ENCODE data around the gene LIME1.

Gene LIME1

GRCh38 chr20:63750807-63751470 lies 14.5 kb downstream of the LIME1 start:
- DNase-seq (ENCODE audit: low read depth in 2 of 2) = peak in 1 of 2 donors; percentile 48

- DNase-seq (ENCODE audit: low read depth in 2 of 2) = no peak
These were observed 15.2 kb downstream of the LIME1 start for GRCh38 chr20:63751471-63752271.

DNA sequence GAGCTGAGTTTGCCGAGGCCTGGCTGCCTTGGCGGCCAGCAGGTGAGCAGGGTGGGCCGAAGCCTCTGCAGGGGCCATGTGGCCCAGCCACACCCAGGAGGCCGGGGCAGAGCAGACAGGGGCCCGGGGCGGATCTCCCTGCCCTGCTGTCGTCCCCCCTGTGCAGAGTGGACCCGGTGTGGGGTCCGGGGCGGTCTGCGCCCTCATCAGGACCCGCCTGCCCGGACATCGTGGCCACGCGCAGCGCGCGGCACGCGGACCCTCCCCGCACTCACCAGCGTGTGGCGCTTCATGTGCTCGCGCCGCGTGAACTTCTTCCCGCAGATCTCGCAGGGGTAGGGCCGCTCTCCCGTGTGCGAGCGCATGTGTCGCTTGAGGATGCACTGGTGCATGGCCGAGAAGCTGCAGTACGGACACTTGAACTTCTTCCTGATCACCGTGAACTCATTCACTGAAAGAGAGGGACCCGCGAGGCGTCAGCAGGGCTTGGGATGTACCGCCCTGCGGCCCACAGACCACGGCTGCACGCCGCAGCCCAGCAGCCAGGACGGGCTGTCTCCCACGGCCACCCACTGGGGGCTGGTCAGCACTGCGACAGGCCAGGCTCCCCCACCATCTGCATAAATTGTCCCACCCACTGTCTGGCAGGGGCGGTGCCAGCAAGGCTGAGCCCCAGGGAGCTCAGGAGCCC lies 16.1 kb downstream of the LIME1 start:
- DNase-seq (ENCODE audit: low read depth in 2 of 2) = no peak

DNA sequence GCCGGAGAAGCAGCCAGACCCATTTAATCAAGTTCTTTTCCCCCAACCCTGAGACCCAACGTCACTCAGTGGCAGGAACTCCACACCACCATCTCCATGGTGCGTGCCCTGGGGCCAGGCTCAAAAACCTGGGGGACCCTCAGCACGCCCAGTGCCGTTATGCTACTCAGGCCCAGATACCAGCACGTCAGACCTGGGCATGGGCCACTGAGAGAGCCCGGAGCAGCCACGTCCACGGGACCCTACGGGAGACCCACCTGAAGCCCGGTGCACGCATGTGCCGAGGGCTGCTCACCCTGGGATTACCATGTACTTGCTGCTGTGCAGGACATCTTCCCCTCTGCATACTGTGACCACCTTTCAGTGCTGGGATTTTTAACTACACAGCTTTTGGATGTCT lies 16.9 kb downstream of the LIME1 start:
- DNase-seq (ENCODE audit: low read depth in 2 of 2) = no peak

DNA sequence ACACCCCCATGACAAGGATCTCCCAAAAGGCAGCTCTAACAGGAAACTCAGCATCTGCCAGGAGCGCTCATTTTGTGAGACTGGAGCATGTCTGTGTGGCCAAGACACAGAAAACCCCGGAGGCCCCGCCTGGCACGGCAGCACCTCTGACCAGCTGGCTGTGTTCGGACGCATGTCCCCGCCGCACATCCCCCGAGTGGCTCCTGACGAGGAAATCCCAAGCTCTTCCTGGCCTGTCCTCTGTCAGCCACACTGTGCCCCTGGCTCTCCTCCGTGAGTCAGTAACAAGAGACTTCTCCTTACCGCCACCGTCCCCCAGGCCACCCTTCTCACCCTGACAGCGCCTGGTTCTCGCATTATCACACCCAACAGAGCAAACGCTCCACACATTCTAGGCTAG lies 17.5 kb downstream of the LIME1 start:
- DNase-seq (ENCODE audit: low read depth in 2 of 2) = no peak

GRCh38 chr20:63755933-63756647 lies 19.6 kb downstream of the LIME1 start:
- no peak for DNase-seq (ENCODE audit: low read depth in 2 of 2)

GRCh38 chr20:63756648-63756991 lies 20.2 kb downstream of the LIME1 start:
- DNase-seq (ENCODE audit: low read depth in 2 of 2) = no peak

DNA sequence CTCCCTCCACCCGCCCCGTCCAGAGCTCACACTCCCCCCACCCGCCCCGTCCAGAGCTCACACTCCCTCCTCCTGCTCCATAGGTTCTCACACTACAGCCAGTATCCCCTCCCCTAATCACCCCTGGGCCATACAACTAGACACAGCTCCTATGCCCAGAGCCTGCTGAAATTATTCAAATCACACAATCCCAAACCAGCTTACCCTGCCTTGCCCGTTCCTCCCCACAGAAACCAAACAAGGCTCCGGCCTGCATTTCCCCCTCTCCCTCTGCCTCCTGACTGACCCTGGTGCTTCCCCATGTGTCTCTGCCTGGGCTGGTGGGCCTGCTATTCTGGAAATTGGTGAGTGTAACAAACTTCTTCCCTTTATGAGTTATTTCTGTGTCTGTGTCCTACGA lies 21.7 kb downstream of the LIME1 start:
- no peak for DNase-seq (ENCODE audit: low read depth in 2 of 2)

GRCh38 chr20:63759377-63759901 lies 23.0 kb downstream of the LIME1 start:
- DNase-seq (ENCODE audit: low read depth in 2 of 2) = no peak

- DNase-seq (ENCODE audit: low read depth in 2 of 2) = no peak
These were observed 28.8 kb downstream of the LIME1 start for GRCh38 chr20:63765082-63765873.

DNA sequence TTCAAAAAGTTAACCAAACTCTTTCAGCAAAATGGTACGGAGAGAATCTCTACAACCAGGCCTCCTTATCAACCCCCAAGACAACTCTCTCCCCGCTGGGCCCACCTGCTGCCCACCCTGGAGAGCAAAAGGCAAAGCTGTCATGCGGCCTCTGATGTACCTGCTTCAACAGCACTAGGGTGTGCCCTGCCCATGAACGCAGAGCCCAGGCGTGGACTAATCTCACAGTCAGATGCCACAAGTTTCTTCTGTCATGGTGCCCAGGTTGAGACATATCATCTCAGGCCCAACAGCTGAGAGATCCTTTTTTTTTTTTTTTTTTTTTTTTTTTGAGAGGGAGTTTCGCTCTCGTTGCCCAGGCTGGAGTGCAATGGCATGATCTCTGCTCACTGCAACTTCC lies 29.4 kb downstream of the LIME1 start:
- no peak for DNase-seq (ENCODE audit: low read depth in 2 of 2)

- DNase-seq (ENCODE audit: low read depth in 2 of 2) = no peak
These were observed 30.4 kb downstream of the LIME1 start for GRCh38 chr20:63766695-63767426.

DNA sequence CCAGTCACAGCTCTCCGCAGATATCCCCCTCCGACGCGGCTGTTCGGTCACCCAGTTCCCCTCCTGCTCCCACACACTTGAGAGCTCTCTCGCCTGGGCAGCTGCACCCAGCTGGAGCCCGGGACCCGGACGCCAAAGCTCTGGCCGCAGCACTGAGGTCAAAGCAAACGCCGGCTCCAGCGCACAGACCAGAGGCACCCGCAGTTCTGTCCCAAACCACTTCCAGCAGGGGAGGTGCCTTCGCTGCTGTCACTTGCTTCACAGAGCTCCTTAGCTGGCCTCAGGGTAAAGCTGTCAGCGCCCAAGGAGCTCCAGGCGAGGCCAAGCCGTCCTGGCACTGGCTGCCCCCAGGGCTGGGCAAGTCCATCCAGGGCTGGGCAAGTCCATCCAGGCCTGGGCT lies 31.0 kb downstream of the LIME1 start:
- DNase-seq (ENCODE audit: low read depth in 2 of 2) = no peak

- no peak for DNase-seq (ENCODE audit: low read depth in 2 of 2)
These were observed 31.4 kb downstream of the LIME1 start for GRCh38 chr20:63767886-63768285.

- DNase-seq (ENCODE audit: low read depth in 2 of 2) = no peak
These were observed 32.4 kb downstream of the LIME1 start for GRCh38 chr20:63768591-63769515.

DNA sequence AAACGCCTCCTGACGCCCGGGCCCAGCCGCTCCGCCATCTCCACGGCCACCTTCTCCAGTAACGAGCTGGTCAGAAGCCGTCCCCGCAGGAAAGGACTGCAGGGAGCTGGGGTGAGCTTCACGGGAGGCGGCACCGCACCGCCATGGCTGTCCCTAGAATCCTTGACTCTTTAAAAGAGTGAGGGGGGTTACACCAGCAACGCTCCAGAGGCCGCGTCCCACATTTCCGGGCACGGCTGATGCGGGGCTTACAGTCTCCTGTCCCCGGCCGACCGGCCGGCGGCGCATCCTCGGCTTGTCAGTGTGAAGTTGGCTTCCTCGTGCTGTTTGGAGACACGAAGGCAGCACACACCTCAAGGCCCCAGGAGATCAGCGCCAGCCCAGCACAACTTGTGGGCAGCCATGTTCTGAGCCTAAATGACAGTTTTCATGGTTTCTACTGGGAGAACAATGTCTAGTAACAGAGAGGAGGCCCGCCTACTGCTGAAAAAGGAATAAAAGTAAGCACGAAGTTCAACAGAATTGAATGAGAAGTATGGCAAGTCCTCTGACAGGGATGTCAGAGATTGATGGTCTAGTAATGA lies 33.5 kb downstream of the LIME1 start:
- DNase-seq (ENCODE audit: low read depth in 2 of 2) = no peak

GRCh38 chr20:63771046-63771707 lies 34.7 kb downstream of the LIME1 start:
- no peak for DNase-seq (ENCODE audit: low read depth in 2 of 2)

- DNase-seq (ENCODE audit: low read depth in 2 of 2) = no peak
These were observed 36.5 kb downstream of the LIME1 start for GRCh38 chr20:63772781-63773518.

Measured in stimulated activated CD8-positive, alpha-beta memory T cell treated with anti-CD3 and anti-CD28 coated beads, Interleukin-2, amount 100 ng/mL, for 1 hour (primary cell).